ENCODE data around the gene MSI2. TPM values are rescaled to one million over a fixed set of nuclear protein-coding genes. Genes with fewer than 3 reads are reported as not detected.

Gene MSI2
- total and polyA plus RNA-seq, 9 of the 15 experiments (the other 6 are each of a cell fraction or from before 2014, with no cell fraction given): 4.6 to 61.8 (median 42.4) TPM

- TF ChIP-seq E2F5 (CRISPR knock-in tag; IDR thresholded peaks at IDR 0.05) (no peak), KLF10 (CRISPR knock-in tag; IDR thresholded peaks at IDR 0.05) (no peak), ARID3A (IDR thresholded peaks at IDR 0.05; ENCODE audit: borderline replicate concordance, low read depth, low read length) (no peak), TFAP4 (CRISPR knock-in tag; IDR thresholded peaks at IDR 0.05; ENCODE audit: borderline replicate concordance) (peak; percentile 81), RCOR1 (IDR thresholded peaks at IDR 0.05; ENCODE audit: borderline replicate concordance in 1 of 2, low read depth in 2 of 2, low read length in 2 of 2) (peak in 1 of 2 experiments; percentile 7; a peak in 1 of 4 replicates), HEY1 (CRISPR knock-in tag; IDR thresholded peaks at IDR 0.05; ENCODE audit: borderline replicate concordance) (no peak), DPF2 (IDR thresholded peaks at IDR 0.05) (0 out of 2 replicates have a peak, but pooled peaks have one; percentile 11), CTBP1 (IDR thresholded peaks at IDR 0.05; ENCODE audit: borderline replicate concordance) (0 out of 2 replicates have a peak, but pooled peaks have one; percentile 40), ADNP (tag; IDR thresholded peaks at IDR 0.05) (0 out of 2 replicates have a peak, but pooled peaks have one; percentile 32), HDAC3 (IDR thresholded peaks at IDR 0.05; ENCODE audit: borderline replicate concordance, partially characterized antibody) (no peak), ZKSCAN3 (CRISPR knock-in tag; IDR thresholded peaks at IDR 0.05) (no peak), VEZF1 (CRISPR knock-in tag; IDR thresholded peaks at IDR 0.05) (peak; percentile 29; the same call in 1 of the 2 replicates), PBX2 (CRISPR knock-in tag; IDR thresholded peaks at IDR 0.05; ENCODE audit: low read depth) (no peak), PBX2 (tag; conservative IDR thresholded peaks at IDR 0.05; ENCODE audit: low read depth) (peak; percentile 45; the same call in 1 of the 2 replicates), ZNF395 (CRISPR knock-in tag; IDR thresholded peaks at IDR 0.05) (0 out of 2 replicates have a peak, but pooled peaks have one; percentile 37), ETS2 (tag; IDR thresholded peaks at IDR 0.05; ENCODE audit: borderline replicate concordance, poor library complexity, severe bottlenecking) (no peak)
Observed at GRCh38 chr17:57447357-57447989, 191.2 kb downstream of the MSI2 start (continued).

Data from K562 (cell line).